ENCODE results near the gene TFPT. TPM values are rescaled to one million over a fixed set of nuclear protein-coding genes. Genes with fewer than 3 reads are reported as not detected.

Gene TFPT
- total and polyA plus RNA-seq, 2 of the 13 experiments (the other 11 are each of a cell fraction or from before 2014, with no cell fraction given) = 8.4 to 10.7 TPM

- TF ChIP-seq ZNF343 (CRISPR knock-in tag; IDR thresholded peaks at IDR 0.05) = no peak
These were observed 25.9 kb upstream of the TFPT start (continued) for GRCh38 chr19:54141356-54141755.

- H3K4me2 ChIP-seq (ENCODE audit: low read depth, low read length) = peak overlapping the region; percentile 87
- H3K4me3 ChIP-seq (replicated peaks in 1 of 3; ENCODE audit: insufficient read depth in 1 of 3, low read depth in 2 of 3, low read length in 3 of 3) = peak overlapping the region; percentile 74 to 86 (median 82)
- H3K4me1 ChIP-seq (ENCODE audit: insufficient read depth, low read length) = peaks cover 42% of the 10 kb centered on the region
- FAIRE-seq = no peak
- peak overlapping the region; percentile 9 for H3K27ac ChIP-seq (ENCODE audit: extremely low read length, insufficient read depth, low read length)
- peaks cover 25 to 41% of the 10 kb centered on the region in 2 experiments for H3K36me3 ChIP-seq (replicated peaks in 1 of 2; ENCODE audit: control insufficient read depth in 1 of 2, insufficient read depth in 2 of 2, low read length in 2 of 2)
- no peaks in the 10 kb centered on the region; a peak in 1 of 5 replicates for H3K27me3 ChIP-seq (ENCODE audit: control insufficient read depth in 1 of 2, insufficient read depth in 2 of 2, low read length in 2 of 2)
- peaks cover 2% of the 10 kb centered on the region for H3K9me3 ChIP-seq (ENCODE audit: low read length)
- ChIA-PET POLR2A (interaction anchor here (0.6 to 2.8 kb wide), 5 partner anchors 13 to 310 kb away, joined by 3 to 38 read pairs (median 4); partner anchors contain the start of genes LENG1, LENG8, PRPF31 and TFPT), CTCF (ENCODE audit: low intra/inter-chr PET ratio, low total read pairs) (no interaction called here)
- H3K79me2 ChIP-seq (ENCODE audit: insufficient read depth, low read length) = peaks cover 39% of the 10 kb centered on the region
- peak overlapping the region; percentile 97; the same call in 1 of the 2 replicates for H3K9ac ChIP-seq (ENCODE audit: insufficient read depth, low read depth, low read length)
- no peak for ATAC-seq
- peaks cover 11% of the 10 kb centered on the region; the same call in 1 of the 2 replicates for H4K20me1 ChIP-seq (ENCODE audit: insufficient read depth, low read length)
- in situ Hi-C loops (cut with HindIII; ENCODE audit: extremely low pct_ligation_motif_present, low pct_unique_long_range_greater_than_20kb) (no loop called here), intact Hi-C loops (cut with micrococcal nuclease; ENCODE audit: unreplicated experiment) (loop anchor here (5.0 kb wide), 1 partner anchor 64 kb away; the partner anchor contains the start of gene RPS9)
- TSS peak; percentile 37 for BruUV-seq (replicated peaks)
- 51% methylated on average over 20 of the region's 31 CpGs for WGBS (ENCODE audit: low lambda C conversion rate)
- no peak overlapping the region for H2AFZ ChIP-seq (ENCODE audit: low read length)
- DNase-seq (ENCODE audit: low spot score) = no peak
- TF ChIP-seq ZBTB42 (CRISPR knock-in tag; IDR thresholded peaks at IDR 0.05) (no peak), RARG (CRISPR knock-in tag; IDR thresholded peaks at IDR 0.05; ENCODE audit: low read depth) (no peak), CSRNP2 (CRISPR knock-in tag; conservative IDR thresholded peaks at IDR 0.05; ENCODE audit: low read depth) (no peak), MYC (CRISPR knock-in tag; IDR thresholded peaks at IDR 0.05; ENCODE audit: borderline replicate concordance) (no peak), ZBTB4 (CRISPR knock-in tag; IDR thresholded peaks at IDR 0.05; ENCODE audit: borderline replicate concordance) (no peak), U2AF1 (optimal IDR thresholded peaks at IDR 0.05; ENCODE audit: low read depth, low read length) (no peak), ZNF446 (CRISPR knock-in tag; IDR thresholded peaks at IDR 0.05) (0 out of 2 replicates have a peak, but pooled peaks have one; percentile 27), POLR2G (IDR thresholded peaks at IDR 0.05; ENCODE audit: low read depth, low read length) (0 out of 2 replicates have a peak, but pooled peaks have one; percentile 8), ZNF121 (CRISPR knock-in tag; IDR thresholded peaks at IDR 0.05) (0 out of 2 replicates have a peak, but pooled peaks have one; percentile 16), TRAFD1 (CRISPR knock-in tag; IDR thresholded peaks at IDR 0.05; ENCODE audit: borderline replicate concordance) (no peak), ZNF264 (CRISPR knock-in tag; IDR thresholded peaks at IDR 0.05) (no peak), MTERF4 (CRISPR knock-in tag; IDR thresholded peaks at IDR 0.05) (peak; percentile 48; the same call in 1 of the 2 replicates)
These were observed 23.2 kb upstream of the TFPT start for GRCh38 chr19:54138489-54139256.
